ENCODE results near the gene OSBPL6.
"Not testable (repeated sequence)": the region's sequence is repeated elsewhere in the genome, so short reads cannot be mapped to it uniquely, and the experiment has no call there.

OSBPL6 gene

GRCh38 chr2:178197791-178198190 lies 3.5 kb downstream of the OSBPL6 start:
- DNase-seq = no peak

DNA sequence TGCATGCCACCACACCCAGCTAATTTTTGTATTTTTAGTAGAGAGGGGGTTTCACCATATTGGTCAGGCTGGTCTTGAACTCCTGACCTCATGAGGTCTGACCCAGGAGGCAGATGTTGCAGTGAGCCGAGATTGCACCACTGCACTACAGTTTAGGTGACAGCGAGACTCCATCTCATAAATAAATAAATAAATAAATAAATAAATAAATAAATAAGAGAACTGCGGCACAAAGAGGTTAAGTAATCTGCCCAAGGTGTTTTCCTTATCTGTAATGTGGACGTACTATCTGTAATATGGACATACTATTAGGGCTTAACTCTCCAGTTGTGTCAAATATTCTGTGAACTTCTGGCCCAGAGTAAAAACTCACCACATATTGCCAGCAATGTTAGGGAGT lies 4.1 kb downstream of the OSBPL6 start:
- not testable (repeated sequence) for DNase-seq

DNA sequence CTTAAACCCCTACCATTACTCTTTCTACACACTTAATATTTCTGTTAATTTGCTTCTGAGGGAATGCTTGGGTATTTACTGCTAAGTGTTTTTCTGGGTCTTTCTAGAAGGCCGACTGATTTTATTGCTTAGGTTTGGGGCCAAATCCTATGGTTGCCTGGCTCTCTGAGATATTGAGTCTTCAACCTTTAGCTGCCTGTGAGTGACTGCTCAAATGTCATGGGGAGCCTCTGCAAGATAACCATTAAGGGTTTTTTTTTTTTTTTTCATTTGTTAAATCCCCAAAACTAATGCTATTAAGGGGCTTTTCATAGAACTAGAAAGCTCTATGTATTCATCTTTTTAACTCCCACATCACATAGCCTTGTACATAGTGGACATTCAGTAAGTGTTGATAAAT lies 5.0 kb downstream of the OSBPL6 start:
- no peak for DNase-seq

GRCh38 chr2:178200331-178200730 lies 6.0 kb downstream of the OSBPL6 start:
- no peak for DNase-seq

DNA sequence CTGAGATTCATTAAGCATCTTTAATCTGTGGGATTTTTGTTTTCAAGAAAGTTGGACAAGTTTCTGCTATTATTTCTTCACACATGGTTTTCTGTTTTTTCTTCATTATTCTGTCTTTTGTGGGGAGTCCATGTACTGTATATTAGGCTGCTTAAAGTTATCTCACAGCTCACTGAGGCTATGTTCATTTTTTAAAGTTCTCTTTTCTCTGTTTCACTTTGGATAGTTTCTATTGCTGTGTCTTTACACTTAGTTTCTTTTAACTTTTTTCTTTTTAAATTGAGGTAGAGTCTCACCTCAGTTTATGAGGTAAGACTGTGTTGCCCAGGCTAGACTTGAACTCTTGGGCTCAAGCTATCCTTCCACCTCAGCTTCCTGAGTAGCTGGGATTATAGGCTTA lies 8.6 kb downstream of the OSBPL6 start:
- no peak for DNase-seq

- no peak for DNase-seq
Observed at GRCh38 chr2:178204977-178205376, 10.7 kb downstream of the OSBPL6 start.

DNA sequence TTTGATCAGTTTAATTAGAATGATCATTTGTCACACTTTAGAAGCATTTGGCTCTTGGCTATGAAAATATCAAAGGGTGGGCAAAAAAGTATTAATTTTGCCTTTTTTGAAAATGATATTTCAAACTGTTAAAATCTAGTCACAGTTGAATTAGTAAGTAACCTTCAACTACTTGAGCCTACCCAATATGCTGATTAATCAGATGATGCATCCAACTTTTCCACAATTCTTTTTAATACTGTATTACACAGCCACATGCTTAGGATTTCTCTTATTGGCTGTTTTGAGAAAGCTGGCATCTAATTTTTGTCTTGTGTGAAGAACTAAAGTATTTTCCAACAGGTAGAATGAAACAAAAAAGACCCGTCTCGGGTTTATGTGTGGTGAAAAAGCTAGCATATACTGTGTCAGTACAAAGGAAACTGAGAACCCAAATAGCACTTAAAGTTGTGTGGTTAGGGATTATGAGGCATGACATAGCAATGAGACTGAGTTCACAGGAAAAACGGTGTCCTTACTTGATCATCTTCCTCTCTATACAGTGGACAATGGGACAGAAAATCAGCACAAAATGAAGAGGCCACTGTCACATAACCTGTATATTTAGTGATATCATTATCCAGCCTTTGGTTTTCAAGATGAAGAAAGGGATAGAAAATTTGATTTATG lies 11.7 kb downstream of the OSBPL6 start:
- no peak for DNase-seq

- DNase-seq = no peak
Observed at GRCh38 chr2:178208336-178208735, 14.0 kb downstream of the OSBPL6 start.

DNA sequence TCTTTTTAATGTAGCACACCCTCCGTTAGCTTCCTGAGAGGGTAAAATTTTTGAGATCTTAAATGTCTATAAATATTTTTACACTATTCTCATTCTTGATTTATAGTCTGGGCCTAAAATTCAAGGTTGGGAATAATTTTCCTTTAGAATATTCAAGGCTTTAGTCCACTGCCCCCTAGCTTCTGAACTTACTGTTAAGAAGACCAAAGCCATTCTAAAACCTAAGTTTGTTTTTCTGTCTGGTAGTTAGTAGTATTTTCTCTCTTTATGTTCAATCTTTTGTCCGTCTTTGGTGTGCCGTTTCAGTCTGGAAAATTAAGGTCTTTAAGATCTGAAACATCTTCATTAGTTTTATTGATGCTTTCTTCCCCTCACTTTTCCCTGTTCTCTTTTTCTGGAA lies 14.5 kb downstream of the OSBPL6 start:
- DNase-seq = no peak

DNA sequence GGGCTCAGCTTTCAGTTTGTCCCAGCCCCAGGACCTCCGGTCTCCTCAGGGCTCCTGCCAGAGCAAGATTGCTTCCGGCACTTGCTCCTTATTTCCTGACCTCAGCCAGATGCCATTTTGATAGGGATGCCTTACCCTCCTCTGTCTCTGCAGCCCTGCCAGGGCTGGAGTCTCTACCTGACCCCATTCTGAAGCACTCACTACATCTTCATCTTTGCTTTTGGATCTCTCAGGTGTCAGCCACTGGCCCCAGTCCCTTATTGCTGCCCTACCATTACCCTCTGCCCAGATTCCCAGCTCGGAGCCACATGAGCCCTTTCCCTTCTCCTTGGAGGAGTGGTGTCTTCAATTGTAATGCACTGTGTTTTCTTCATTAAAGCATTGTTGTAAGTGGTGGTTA lies 17.1 kb downstream of the OSBPL6 start:
- no peak for DNase-seq

DNA sequence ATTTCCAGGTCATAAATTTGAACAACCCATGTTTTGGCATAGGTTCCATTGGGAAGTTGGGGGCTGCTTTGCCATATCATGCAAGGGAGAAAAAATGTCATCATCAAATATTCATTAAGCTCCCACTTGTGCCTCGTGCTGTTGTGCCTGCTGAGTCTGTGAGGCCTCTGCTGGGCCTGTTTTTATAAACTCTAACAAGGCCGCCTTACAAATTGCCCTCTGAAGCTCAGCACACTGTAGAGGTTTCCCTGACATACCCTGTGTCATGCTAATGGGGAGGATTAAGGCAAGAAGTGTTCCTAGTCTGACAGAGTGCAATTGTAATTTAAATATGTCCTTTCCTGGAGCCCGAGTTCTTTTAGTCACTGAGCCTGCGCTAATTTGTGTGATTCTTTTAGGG lies 17.6 kb downstream of the OSBPL6 start:
- DNase-seq = no peak

- DNase-seq = no peak
Observed at GRCh38 chr2:178213991-178214390, 19.7 kb downstream of the OSBPL6 start.

DNA sequence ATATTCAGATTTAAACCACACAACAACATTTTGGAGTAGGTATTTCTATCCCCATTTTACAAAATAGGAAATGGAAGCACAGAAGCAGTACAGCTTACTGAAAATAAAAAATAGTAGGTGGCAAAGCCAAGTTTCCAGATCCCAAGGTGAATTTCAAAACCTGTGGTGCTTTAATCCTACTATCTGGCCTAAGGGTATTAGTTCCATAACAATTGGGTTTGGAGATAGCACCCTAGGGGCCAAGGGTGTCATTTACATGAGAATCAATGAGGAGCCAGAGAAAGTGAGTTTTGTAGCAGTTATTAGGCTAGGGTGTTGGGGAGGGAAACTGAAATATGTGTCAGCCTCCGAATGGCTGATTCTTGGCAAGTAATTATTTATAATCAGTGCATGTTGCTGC lies 24.9 kb downstream of the OSBPL6 start:
- no peak for DNase-seq

DNA sequence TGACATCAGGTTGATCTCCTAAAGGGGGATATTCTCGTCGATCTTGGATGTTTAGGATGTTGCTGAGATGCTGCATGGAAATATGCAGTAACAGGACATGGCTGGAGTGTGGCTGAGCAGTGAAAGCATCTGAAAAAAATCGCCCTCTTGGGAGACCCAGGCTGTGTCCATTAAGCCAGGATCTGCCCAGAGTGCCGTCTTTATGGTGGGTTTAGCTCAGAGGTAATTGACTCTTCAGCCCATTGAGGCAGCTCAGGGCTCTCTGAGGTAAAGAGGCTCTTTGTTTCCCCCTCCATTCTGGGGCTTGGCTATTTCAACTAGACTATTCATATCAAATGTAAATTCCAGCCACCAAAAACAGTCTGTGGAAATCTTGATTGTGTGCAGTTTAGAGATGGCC lies 26.5 kb downstream of the OSBPL6 start:
- DNase-seq = no peak

- no peak for DNase-seq
Observed at GRCh38 chr2:178221556-178221955, 27.2 kb downstream of the OSBPL6 start.

GRCh38 chr2:178223806-178224205 lies 29.5 kb downstream of the OSBPL6 start:
- DNase-seq = no peak

DNA sequence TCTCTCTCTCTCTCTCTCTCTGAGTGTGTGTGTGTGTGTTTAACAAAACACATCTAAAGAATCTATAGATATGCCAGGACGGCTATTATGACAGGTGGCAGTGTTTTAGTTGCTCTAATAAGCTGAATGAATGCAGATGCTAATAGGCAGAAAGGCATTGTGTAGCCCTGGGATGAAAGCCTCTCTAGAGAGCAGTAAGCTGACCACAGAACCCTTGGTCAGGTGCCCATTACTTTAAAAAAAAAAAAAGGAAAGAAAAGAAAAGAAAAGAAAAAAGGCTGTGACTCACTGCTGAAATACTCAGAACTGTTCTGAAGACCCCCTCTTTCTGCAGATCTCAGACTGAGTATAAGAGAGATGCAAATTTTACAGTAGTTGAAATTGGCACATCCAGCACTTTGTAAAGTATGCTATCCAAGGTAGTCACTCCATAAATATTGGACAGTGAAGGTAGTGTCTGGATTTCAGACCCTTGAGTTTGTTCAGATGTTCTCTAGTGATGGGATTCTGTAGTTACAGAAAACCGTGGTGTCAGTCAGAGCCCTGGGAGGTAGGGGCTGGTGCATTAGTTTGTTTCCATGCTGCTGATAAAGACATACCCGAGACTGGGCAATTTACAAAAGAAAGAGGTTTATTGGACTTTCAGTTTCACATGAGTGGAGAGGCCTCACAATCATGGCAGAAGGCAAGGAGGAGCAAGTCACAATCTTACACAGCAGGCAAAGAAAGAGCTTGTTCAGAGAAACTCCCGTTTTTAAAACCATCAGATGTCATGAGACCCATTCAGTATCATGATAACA lies 30.9 kb downstream of the OSBPL6 start:
- no peak for DNase-seq

GRCh38 chr2:178227187-178227586 lies 32.9 kb downstream of the OSBPL6 start:
- DNase-seq = no peak

DNA sequence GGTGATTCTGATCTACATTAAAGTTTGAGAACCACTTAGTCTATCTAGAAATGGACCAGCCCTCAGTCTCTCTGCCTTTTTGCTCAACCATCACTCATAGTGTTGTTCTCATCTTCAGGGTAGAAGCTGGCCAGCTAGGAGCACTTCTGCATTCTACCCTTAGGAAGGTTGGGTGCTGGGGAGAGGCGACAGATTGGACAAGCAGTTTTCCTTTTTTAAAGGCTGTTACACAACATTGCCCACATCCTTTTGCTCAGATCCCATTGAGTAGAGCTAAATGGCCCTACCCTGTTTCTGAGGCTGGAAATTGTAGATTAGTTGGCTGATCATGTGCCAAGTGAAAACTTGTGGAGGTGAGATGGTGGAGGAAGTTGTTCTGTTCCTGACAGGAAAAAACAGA lies 35.6 kb downstream of the OSBPL6 start:
- no peak for DNase-seq

DNA sequence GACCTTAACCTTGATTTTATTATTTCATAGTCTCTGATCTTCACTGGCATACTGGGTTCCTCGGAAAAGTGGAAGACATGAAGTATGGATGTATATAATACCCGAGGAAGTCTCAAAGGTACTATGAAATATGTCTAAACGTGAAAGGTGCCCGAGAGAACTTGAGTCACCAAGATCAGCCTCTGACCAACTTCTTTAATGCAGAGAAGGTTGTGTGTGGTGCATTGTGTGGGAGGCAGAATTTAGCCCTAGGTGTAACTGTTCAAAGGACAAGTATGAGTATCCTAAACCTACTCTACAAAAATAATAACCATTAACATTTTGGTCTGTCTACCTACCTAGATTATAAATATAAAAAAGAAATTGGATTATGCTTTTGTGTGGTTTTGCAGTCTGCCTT lies 36.1 kb downstream of the OSBPL6 start:
- DNase-seq = no peak

- DNase-seq = no peak
Observed at GRCh38 chr2:178233428-178233827, 39.1 kb downstream of the OSBPL6 start.

- no peak for DNase-seq
Observed at GRCh38 chr2:178234648-178235047, 40.3 kb downstream of the OSBPL6 start.

DNA sequence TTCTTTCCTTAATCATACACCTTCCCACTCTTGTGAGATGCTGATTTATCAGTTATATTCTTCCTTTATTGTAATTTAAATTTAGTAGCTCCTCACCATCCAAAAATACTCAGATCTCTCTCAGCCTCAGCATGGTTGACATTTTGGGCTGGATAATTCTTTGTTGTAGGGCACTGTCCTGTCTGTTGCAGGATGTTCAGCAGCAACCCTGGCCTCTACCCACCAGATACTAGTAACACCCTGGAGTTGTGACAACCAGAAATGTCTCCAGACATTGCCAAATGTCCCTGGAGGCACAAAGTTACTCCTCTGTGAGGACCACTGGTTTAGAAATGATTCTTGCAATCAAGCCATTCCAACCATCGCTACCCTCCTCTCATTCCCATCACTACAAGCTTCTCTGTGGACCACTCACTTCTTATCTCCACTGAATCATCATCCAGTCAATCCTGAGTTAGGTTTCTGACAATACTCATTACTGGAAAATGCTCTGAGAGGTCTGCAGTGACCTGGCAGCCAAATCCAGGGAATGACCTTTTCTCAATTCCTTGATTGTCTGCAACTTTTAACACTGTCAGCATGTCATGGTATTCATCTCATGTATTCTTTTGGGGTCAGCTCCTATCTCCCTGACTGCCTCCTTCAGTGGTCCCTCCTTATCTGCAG lies 43.3 kb downstream of the OSBPL6 start:
- no peak for DNase-seq

- DNase-seq = no peak
Observed at GRCh38 chr2:178238154-178238521, 43.8 kb downstream of the OSBPL6 start.

All from right kidney (tissue), 1 donor.